GM23338 (cell line): ENCODE data around the gene SLC35D2. TPM values are rescaled to one million over a fixed set of nuclear protein-coding genes. Genes with fewer than 3 reads are reported as not detected.

Experiments used
- ATAC-seq: fragments of 200-7000 bp; cut with Tn5 transposase; 3 replicates; pipeline ENCODE4 v1.9.1; 2020
- DNase-seq: peaks from one replicate; pipeline ENCODE4 v3.0.0-alpha.2; 2015; ENCODE audit warnings: low spot score
- H2AFZ ChIP-seq: fragments of 200-600 bp; sonication (generic); 2 replicates; pipeline ENCODE4 v1.8.0; 2016; ENCODE audit warnings: antibody characterized with exemption, mild to moderate bottlenecking, moderate library complexity
- H3F3A ChIP-seq: fragments of 200-600 bp; sonication (generic); replicated peaks from 2 replicates; pipeline ENCODE4 v1.8.0; 2017; ENCODE audit warnings: antibody characterized with exemption, mixed run types, low read depth
- H3K27ac ChIP-seq: fragments of 200-600 bp; sonication (generic); 2 replicates; pipeline ENCODE4 v1.6.1; 2016; ENCODE audit warnings: low read depth
- H3K27me3 ChIP-seq: fragments of 200-600 bp; sonication (generic); 2 replicates; pipeline ENCODE4 v1.8.0; 2016; ENCODE audit warnings: mild to moderate bottlenecking, mixed run types, moderate library complexity; ENCODE audit not compliant: insufficient read depth
- H3K36me3 ChIP-seq: fragments of 200-600 bp; sonication (generic); 2 replicates; pipeline ENCODE4 v1.8.0; 2016; ENCODE audit warnings: mild to moderate bottlenecking; ENCODE audit not compliant: insufficient read depth
- H3K4me1 ChIP-seq: fragments of 200-600 bp; sonication (generic); 2 replicates; pipeline ENCODE4 v1.8.0; 2016; ENCODE audit warnings: mild to moderate bottlenecking, moderate library complexity; ENCODE audit not compliant: insufficient read depth
- H3K4me2 ChIP-seq: fragments of 200-600 bp; sonication (generic); 2 replicates; pipeline ENCODE4 v1.7.1; 2017; ENCODE audit warnings: mixed run types
- H3K4me3 ChIP-seq: fragments of 200-600 bp; sonication (generic); 2 replicates; pipeline ENCODE4 v1.6.1; 2016; ENCODE audit warnings: mixed run types
- H3K79me2 ChIP-seq: fragments of 200-600 bp; sonication (generic); replicated peaks from 2 replicates; pipeline ENCODE4 v1.8.0; 2017; ENCODE audit warnings: mild to moderate bottlenecking; ENCODE audit not compliant: insufficient read depth
- H3K9me2 ChIP-seq: fragments of 200-600 bp; sonication (generic); 2 replicates; pipeline ENCODE4 v1.8.0; 2017; ENCODE audit not compliant: insufficient read depth
- H4K20me1 ChIP-seq: fragments of 200-600 bp; sonication (generic); replicated peaks from 2 replicates; pipeline ENCODE4 v1.8.0; 2017; ENCODE audit warnings: mild to moderate bottlenecking; ENCODE audit not compliant: insufficient read depth
- H3K27ac Mint-ChIP-seq: 2 replicates; pipeline ENCODE4 v1.8.0; 2020; ENCODE audit warnings: inconsistent platforms, mild to moderate bottlenecking, moderate library complexity, mixed read lengths
- H3K27me3 Mint-ChIP-seq: 3 replicates; pipeline ENCODE4 v1.8.0; 2022; ENCODE audit warnings: low read depth, mild to moderate bottlenecking, moderate library complexity, mixed read lengths, inconsistent platforms; ENCODE audit not compliant: insufficient read depth, poor library complexity
- H3K36me3 Mint-ChIP-seq: 3 replicates; pipeline ENCODE4 v1.8.0; 2021; ENCODE audit warnings: low read depth, mild to moderate bottlenecking, inconsistent platforms, moderate library complexity, mixed read lengths
- H3K4me1 Mint-ChIP-seq: 3 replicates; pipeline ENCODE4 v1.8.0; 2020; ENCODE audit warnings: mild to moderate bottlenecking, inconsistent platforms, mixed read lengths
- H3K4me3 Mint-ChIP-seq: 3 replicates; pipeline ENCODE4 v1.8.0; 2021; ENCODE audit warnings: moderate library complexity, mild to moderate bottlenecking, inconsistent platforms, mixed read lengths
- H3K9me3 Mint-ChIP-seq: 3 replicates; pipeline ENCODE4 v1.8.0; 2020; ENCODE audit warnings: moderate library complexity, mild to moderate bottlenecking, inconsistent platforms, mixed read lengths
- CREB1 ChIP-seq: fragments of 250-450 bp; sonication (Bioruptor Pico); IDR thresholded peaks from 2 replicates; pipeline ENCODE4 v1.5.0; 2020; ENCODE audit warnings: low read depth, mild to moderate bottlenecking, moderate library complexity
- JUNB ChIP-seq: IDR thresholded peaks from one replicate; pipeline ENCODE4 v1.6.1; 2016; ENCODE audit warnings: antibody characterized with exemption; ENCODE audit not compliant: unreplicated experiment
- POLR2AphosphoS5 ChIP-seq: IDR thresholded peaks from 2 replicates; pipeline ENCODE4 v1.6.1; 2016; ENCODE audit warnings: antibody characterized with exemption, low read depth
- STAT1 ChIP-seq: IDR thresholded peaks from one replicate; pipeline ENCODE4 v1.6.1; 2016; ENCODE audit warnings: antibody characterized with exemption; ENCODE audit not compliant: unreplicated experiment
- polyA plus RNA-seq: library from polyadenylated mRNA; unstranded; fragments of >200 nt; fragmentation: Nextera tagmentation; extraction: Ambion mirVana; gene quantifications from 2 replicates; pipeline ENCODE4 v1.2.1, GENCODE V29; 2016
- total RNA-seq: library from RNA; depleted of rRNA; stranded (reverse); fragments of >200 nt; shearing (Covaris generic); gene quantifications from 2 replicates; pipeline ENCODE4 v1.2.3, GENCODE V29; 2014
- TF ChIP-seq, protein P1 (sequence below): IDR thresholded peaks from 2 replicates; pipeline ENCODE4 v1.6.1; 2016; ENCODE audit warnings: antibody characterized with exemption
- TF ChIP-seq, protein P2 (sequence below), 2 experiments: fragments of 200-600 bp in 1 of 2; sonication (generic) in 1 of 2; conservative IDR thresholded peaks; 2 replicates each; pipeline versions ENCODE4 v1.5.1 to v1.6.1; 2016 to 2017; ENCODE audit warnings: antibody characterized with exemption in 2 of 2, low read depth in 2 of 2, mild to moderate bottlenecking in 2 of 2, moderate library complexity in 1 of 2
- TF ChIP-seq, protein P3 (sequence below): fragments of 250-450 bp; sonication (Bioruptor Pico); IDR thresholded peaks from 2 replicates; pipeline ENCODE4 v1.5.0; 2020; ENCODE audit warnings: mild to moderate bottlenecking, moderate library complexity

The SLC35D2 gene
- total and polyA plus RNA-seq, 2 experiments from 2014 or later, result 8.2 to 14.4 TPM

DNA sequence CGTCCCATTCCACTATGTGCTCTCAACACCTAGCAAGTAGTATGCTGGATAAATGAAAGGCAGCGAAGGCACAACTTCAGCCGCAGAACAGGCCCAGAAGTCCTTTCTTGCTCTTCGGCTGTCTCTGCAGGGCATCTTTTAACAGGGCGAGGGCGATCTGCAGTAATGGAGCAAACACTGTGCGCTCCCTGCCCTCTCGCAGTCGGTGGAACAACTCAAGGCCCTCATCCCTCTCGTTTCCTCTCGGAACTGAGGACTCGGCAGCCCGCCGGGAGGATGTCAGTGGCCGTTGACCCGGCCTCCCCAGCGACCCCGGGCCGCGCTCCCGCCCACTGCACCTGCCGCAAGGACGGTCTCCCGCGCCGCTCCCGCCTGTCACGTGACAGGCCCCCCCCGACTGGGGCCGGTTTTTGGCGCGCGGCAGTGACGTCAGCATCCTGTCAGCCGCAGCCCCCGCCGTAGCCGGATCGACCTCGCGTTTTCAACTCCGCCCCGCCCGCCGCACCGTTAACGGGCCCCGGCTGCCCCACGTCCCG, 33.6 kb upstream of the SLC35D2 start:
- Mint-ChIP-seq H3K4me1 (peaks cover 49% of the 10 kb centered on the region), H3K4me3 (peak overlapping the region; percentile 94), H3K27ac (peak overlapping the region; percentile 92), H3K36me3 (peaks cover 6% of the 10 kb centered on the region; the same call in 2 of the 3 replicates), H3K27me3 (peaks cover 15% of the 10 kb centered on the region), H3K9me3 (no peaks in the 10 kb centered on the region)
- Histone ChIP-seq H4K20me1 (peaks cover 22% of the 10 kb centered on the region; the same call in 1 of the 2 replicates), H3K36me3 (no peaks in the 10 kb centered on the region), H3K9me2 (no peaks in the 10 kb centered on the region), H2AFZ (no peak overlapping the region; the same call in 1 of the 2 replicates), H3K27ac (peak overlapping the region; percentile 90), H3F3A (0 out of 2 replicates have a peak, but pooled peaks cover 9% of the 10 kb centered on the region), H3K4me3 (peak overlapping the region; percentile 84), H3K4me1 (peaks cover 39% of the 10 kb centered on the region), H3K79me2 (peaks cover 49% of the 10 kb centered on the region), H3K27me3 (no peaks in the 10 kb centered on the region), H3K4me2 (peak overlapping the region; percentile 96)
- peak; percentile 91 for DNase-seq
- TF ChIP-seq CREB1, result peak; percentile 98
- peak; percentile 70; the same call in 1 of the 2 replicates for TF ChIP-seq POLR2AphosphoS5
- TF ChIP-seq JUNB, result no peak
- TF ChIP-seq, protein P1, sequence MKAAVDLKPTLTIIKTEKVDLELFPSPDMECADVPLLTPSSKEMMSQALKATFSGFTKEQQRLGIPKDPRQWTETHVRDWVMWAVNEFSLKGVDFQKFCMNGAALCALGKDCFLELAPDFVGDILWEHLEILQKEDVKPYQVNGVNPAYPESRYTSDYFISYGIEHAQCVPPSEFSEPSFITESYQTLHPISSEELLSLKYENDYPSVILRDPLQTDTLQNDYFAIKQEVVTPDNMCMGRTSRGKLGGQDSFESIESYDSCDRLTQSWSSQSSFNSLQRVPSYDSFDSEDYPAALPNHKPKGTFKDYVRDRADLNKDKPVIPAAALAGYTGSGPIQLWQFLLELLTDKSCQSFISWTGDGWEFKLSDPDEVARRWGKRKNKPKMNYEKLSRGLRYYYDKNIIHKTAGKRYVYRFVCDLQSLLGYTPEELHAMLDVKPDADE, result peak; percentile 80
- TF ChIP-seq, protein P2, sequence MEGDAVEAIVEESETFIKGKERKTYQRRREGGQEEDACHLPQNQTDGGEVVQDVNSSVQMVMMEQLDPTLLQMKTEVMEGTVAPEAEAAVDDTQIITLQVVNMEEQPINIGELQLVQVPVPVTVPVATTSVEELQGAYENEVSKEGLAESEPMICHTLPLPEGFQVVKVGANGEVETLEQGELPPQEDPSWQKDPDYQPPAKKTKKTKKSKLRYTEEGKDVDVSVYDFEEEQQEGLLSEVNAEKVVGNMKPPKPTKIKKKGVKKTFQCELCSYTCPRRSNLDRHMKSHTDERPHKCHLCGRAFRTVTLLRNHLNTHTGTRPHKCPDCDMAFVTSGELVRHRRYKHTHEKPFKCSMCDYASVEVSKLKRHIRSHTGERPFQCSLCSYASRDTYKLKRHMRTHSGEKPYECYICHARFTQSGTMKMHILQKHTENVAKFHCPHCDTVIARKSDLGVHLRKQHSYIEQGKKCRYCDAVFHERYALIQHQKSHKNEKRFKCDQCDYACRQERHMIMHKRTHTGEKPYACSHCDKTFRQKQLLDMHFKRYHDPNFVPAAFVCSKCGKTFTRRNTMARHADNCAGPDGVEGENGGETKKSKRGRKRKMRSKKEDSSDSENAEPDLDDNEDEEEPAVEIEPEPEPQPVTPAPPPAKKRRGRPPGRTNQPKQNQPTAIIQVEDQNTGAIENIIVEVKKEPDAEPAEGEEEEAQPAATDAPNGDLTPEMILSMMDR (conservative IDR thresholded peaks at IDR 0.05; ENCODE audit: low read depth in 2 of 2), result no peak
- ATAC-seq, result peak; percentile 4

DNA sequence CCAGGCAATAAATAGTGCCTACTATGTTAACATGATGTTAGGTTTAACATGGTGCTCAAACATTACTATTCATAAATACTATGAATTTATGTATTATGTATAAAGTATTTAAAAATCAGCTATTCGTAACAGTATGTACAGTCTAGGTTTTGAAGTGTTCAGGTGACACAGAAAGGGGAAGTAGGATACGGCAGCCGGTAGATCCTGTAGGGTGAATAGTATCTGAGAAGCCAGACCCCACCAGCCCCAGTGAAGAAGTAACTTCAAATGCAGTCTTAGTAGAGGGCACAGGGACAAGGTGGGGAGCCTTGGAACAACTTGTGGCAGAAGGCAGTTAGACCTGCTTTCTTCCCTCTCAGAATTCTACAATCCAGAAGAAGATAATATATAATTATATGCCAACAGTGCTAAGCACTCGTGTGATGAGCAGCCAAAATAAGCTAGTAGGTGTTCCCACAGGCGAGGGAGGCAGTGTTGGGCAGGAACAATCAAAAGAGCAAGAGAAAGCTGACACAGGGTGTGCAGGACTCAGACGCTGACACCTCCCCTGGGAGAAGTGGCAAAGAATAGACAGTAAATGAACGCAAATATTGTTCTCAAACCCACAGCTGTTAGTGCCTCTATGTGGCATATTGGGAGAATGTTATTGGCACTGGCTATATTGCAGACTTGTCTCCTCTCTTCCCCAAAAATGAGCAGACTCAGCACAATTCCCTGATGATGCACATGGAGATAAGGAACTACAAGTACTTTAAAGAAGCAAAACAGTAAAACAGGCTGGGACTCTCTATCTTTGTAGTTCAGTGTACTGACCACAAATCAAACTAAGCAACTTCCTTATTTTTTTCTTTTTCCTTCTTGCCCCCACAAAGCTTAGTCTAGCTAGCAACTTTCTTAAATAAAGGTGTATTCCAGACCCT, 30.1 kb upstream of the SLC35D2 start:
- H3K4me1 Mint-ChIP-seq, result peaks cover 40% of the 10 kb centered on the region
- H3K36me3 ChIP-seq, result no peaks in the 10 kb centered on the region; the same call in 1 of the 2 replicates
- no peaks in the 10 kb centered on the region for H3K27me3 ChIP-seq
- ATAC-seq (no peak), DNase-seq (no peak)
- H3K4me3 ChIP-seq, result no peak overlapping the region
- H3K9me3 Mint-ChIP-seq, result no peaks in the 10 kb centered on the region
- H3K9me2 ChIP-seq, result no peaks in the 10 kb centered on the region
- H3F3A ChIP-seq, result 0 out of 2 replicates have a peak, but pooled peaks cover 13% of the 10 kb centered on the region
- no peak overlapping the region; the same call in 2 of the 3 replicates for H3K4me3 Mint-ChIP-seq
- peaks cover 15% of the 10 kb centered on the region for H3K27me3 Mint-ChIP-seq
- H3K27ac Mint-ChIP-seq, result no peak overlapping the region
- peak overlapping the region; percentile 72 for H3K27ac ChIP-seq
- peak overlapping the region; percentile 13; the same call in 1 of the 2 replicates for H3K4me2 ChIP-seq
- no peak overlapping the region for H2AFZ ChIP-seq
- peaks cover 24% of the 10 kb centered on the region for H3K36me3 Mint-ChIP-seq
- H3K4me1 ChIP-seq, result peaks cover 41% of the 10 kb centered on the region
- peaks cover 80% of the 10 kb centered on the region for H3K79me2 ChIP-seq
- peaks cover 36% of the 10 kb centered on the region; the same call in 1 of the 2 replicates for H4K20me1 ChIP-seq
- TF ChIP-seq, protein P2 (conservative IDR thresholded peaks at IDR 0.05; ENCODE audit: low read depth in 2 of 2), result no peak
- TF ChIP-seq STAT1, result no peak
- TF ChIP-seq, protein P3, sequence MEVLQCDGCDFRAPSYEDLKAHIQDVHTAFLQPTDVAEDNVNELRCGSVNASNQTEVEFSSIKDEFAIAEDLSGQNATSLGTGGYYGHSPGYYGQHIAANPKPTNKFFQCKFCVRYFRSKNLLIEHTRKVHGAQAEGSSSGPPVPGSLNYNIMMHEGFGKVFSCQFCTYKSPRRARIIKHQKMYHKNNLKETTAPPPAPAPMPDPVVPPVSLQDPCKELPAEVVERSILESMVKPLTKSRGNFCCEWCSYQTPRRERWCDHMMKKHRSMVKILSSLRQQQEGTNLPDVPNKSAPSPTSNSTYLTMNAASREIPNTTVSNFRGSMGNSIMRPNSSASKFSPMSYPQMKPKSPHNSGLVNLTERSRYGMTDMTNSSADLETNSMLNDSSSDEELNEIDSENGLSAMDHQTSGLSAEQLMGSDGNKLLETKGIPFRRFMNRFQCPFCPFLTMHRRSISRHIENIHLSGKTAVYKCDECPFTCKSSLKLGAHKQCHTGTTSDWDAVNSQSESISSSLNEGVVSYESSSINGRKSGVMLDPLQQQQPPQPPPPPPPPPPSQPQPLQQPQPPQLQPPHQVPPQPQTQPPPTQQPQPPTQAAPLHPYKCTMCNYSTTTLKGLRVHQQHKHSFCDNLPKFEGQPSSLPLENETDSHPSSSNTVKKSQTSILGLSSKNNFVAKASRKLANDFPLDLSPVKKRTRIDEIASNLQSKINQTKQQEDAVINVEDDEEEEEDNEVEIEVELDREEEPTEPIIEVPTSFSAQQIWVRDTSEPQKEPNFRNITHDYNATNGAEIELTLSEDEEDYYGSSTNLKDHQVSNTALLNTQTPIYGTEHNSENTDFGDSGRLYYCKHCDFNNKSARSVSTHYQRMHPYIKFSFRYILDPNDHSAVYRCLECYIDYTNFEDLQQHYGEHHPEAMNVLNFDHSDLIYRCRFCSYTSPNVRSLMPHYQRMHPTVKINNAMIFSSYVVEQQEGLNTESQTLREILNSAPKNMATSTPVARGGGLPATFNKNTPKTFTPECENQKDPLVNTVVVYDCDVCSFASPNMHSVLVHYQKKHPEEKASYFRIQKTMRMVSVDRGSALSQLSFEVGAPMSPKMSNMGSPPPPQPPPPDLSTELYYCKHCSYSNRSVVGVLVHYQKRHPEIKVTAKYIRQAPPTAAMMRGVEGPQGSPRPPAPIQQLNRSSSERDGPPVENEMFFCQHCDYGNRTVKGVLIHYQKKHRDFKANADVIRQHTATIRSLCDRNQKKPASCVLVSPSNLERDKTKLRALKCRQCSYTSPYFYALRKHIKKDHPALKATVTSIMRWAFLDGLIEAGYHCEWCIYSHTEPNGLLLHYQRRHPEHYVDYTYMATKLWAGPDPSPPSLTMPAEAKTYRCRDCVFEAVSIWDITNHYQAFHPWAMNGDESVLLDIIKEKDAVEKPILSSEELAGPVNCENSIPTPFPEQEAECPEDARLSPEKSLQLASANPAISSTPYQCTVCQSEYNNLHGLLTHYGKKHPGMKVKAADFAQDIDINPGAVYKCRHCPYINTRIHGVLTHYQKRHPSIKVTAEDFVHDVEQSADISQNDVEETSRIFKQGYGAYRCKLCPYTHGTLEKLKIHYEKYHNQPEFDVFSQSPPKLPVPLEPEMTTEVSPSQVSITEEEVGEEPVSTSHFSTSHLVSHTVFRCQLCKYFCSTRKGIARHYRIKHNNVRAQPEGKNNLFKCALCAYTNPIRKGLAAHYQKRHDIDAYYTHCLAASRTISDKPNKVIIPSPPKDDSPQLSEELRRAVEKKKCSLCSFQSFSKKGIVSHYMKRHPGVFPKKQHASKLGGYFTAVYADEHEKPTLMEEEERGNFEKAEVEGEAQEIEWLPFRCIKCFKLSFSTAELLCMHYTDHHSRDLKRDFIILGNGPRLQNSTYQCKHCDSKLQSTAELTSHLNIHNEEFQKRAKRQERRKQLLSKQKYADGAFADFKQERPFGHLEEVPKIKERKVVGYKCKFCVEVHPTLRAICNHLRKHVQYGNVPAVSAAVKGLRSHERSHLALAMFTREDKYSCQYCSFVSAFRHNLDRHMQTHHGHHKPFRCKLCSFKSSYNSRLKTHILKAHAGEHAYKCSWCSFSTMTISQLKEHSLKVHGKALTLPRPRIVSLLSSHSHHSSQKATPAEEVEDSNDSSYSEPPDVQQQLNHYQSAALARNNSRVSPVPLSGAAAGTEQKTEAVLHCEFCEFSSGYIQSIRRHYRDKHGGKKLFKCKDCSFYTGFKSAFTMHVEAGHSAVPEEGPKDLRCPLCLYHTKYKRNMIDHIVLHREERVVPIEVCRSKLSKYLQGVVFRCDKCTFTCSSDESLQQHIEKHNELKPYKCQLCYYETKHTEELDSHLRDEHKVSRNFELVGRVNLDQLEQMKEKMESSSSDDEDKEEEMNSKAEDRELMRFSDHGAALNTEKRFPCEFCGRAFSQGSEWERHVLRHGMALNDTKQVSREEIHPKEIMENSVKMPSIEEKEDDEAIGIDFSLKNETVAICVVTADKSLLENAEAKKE (CRISPR knock-in tag), result no peak
- no peak for TF ChIP-seq POLR2AphosphoS5
